ENCODE measurements around the gene ITPRID2.

- TF ChIP-seq POLR2A (IDR thresholded peaks at IDR 0.05; ENCODE audit: extremely low read depth, insufficient read length) = no peak
- TF ChIP-seq CTCF (IDR thresholded peaks at IDR 0.05; ENCODE audit: low read depth, low read length) = no peak
- TF ChIP-seq MYC (IDR thresholded peaks at IDR 0.05; ENCODE audit: low read depth, low read length) = no peak
These were observed 1.4 kb downstream of the ITPRID2 start for GRCh38 chr2:181892799-181893435.
